HepG2 (cell line): ENCODE results near the gene SKIL. TPM values are rescaled to one million over a fixed set of nuclear protein-coding genes. Genes with fewer than 3 reads are reported as not detected.

Experiments
- AKAP8 ChIP-seq: sonication (generic); formaldehyde crosslinking; IDR thresholded peaks from 2 replicates; pipeline ENCODE4 v1.5.1; 2020; ENCODE audit warnings: mild to moderate bottlenecking, missing genetic modification reagents
- CBFB ChIP-seq: sonication (generic); formaldehyde crosslinking; IDR thresholded peaks from 2 replicates; pipeline ENCODE4 v1.4.0; 2020; ENCODE audit warnings: missing genetic modification reagents
- HDAC2 ChIP-seq: sonication (generic); formaldehyde crosslinking; IDR thresholded peaks from 2 replicates; pipeline ENCODE4 v1.4.0; 2020; ENCODE audit warnings: missing genetic modification reagents
- MAFF ChIP-seq: IDR thresholded peaks from 2 replicates; pipeline ENCODE4 v1.6.1; 2011; ENCODE audit warnings: low read depth, low read length, improper control_type of control experiment
- MAX ChIP-seq: IDR thresholded peaks from 2 replicates; pipeline ENCODE4 v1.6.1; 2012; ENCODE audit warnings: inconsistent platforms
- MED1 ChIP-seq: sonication (generic); formaldehyde crosslinking; IDR thresholded peaks from 2 replicates; pipeline ENCODE4 v1.4.0; 2020; ENCODE audit warnings: missing genetic modification reagents
- MLX ChIP-seq: IDR thresholded peaks from 2 replicates; pipeline ENCODE4 v1.6.1; 2016
- RARA ChIP-seq: IDR thresholded peaks from 2 replicates; pipeline ENCODE4 v1.6.1; 2016; ENCODE audit warnings: missing genetic modification reagents, missing compliant biosample characterization
- RXRB ChIP-seq: IDR thresholded peaks from 2 replicates; pipeline ENCODE4 v1.6.1; 2016; ENCODE audit warnings: borderline replicate concordance, missing genetic modification reagents, missing compliant biosample characterization
- SMARCE1 ChIP-seq: fragments of 450-650 bp; IDR thresholded peaks from 2 replicates; pipeline ENCODE4 v1.6.1; 2017; ENCODE audit warnings: borderline replicate concordance
- SNAPC2 ChIP-seq: sonication (generic); formaldehyde crosslinking; IDR thresholded peaks from 2 replicates; pipeline ENCODE4 v1.8.1; 2022; ENCODE audit warnings: mild to moderate bottlenecking, missing genetic modification reagents
- SOX6 ChIP-seq, 2 experiments: fragments of 450-650 bp in 1 of 2; sonication (generic) in 1 of 2; formaldehyde crosslinking in 1 of 2; IDR thresholded peaks; 2 replicates each; pipeline versions ENCODE4 v1.4.0 to v1.6.1; 2017 to 2020; ENCODE audit warnings: antibody characterized with exemption in 1 of 2, mild to moderate bottlenecking in 1 of 2, missing genetic modification reagents in 1 of 2
- TEAD2 ChIP-seq: sonication (generic); formaldehyde crosslinking; IDR thresholded peaks from 2 replicates; pipeline ENCODE4 v1.9.0; 2021; ENCODE audit warnings: missing genetic modification reagents
- ZBTB25 ChIP-seq: IDR thresholded peaks from 2 replicates; pipeline ENCODE4 v1.6.1; 2018; ENCODE audit warnings: missing genetic modification reagents
- ZFP82 ChIP-seq: sonication (generic); formaldehyde crosslinking; IDR thresholded peaks from 2 replicates; pipeline ENCODE4 v1.5.1; 2020; ENCODE audit warnings: mild to moderate bottlenecking, missing genetic modification reagents, borderline replicate concordance
- ZNF331 ChIP-seq: sonication (generic); formaldehyde crosslinking; IDR thresholded peaks from 2 replicates; pipeline ENCODE4 v1.4.0; 2020; ENCODE audit warnings: missing genetic modification reagents
- ZNF451 ChIP-seq: sonication (generic); formaldehyde crosslinking; IDR thresholded peaks from 2 replicates; pipeline ENCODE4 v1.5.0; 2020; ENCODE audit warnings: mild to moderate bottlenecking, missing genetic modification reagents
- ZNF558 ChIP-seq: sonication (generic); formaldehyde crosslinking; IDR thresholded peaks from 2 replicates; pipeline ENCODE4 v1.9.0; 2022; ENCODE audit warnings: mild to moderate bottlenecking, missing genetic modification reagents, borderline replicate concordance
- ZNF598 ChIP-seq: sonication (generic); formaldehyde crosslinking; IDR thresholded peaks from 2 replicates; pipeline ENCODE4 v1.5.1; 2020; ENCODE audit warnings: mild to moderate bottlenecking, missing genetic modification reagents, borderline replicate concordance
- polyA plus RNA-seq, 8 experiments: library from polyadenylated mRNA; depleted of rRNA in 3 of 8; stranded (reverse) in 7 of 8; unstranded in 1 of 8; fragments of >200 nt; fragmentation: Illumina TruSeq in 4 of 8; extraction: Trizol in 4 of 8; gene quantifications; 2 replicates each; pipeline versions ENCODE4 v1.2.1 to v1.2.3, GENCODE V29; 2011 to 2016; ENCODE audit warnings: low read depth in 4 of 8, missing spikeins in 1 of 8, mixed read lengths in 1 of 8; ENCODE audit not compliant: insufficient read depth in 1 of 8
- total RNA-seq, 5 experiments: library from RNA; depleted of rRNA; stranded (reverse); fragments of >200 nt; fragmentation: Illumina TruSeq; extraction: Trizol; gene quantifications; 2 replicates each; pipeline ENCODE4 v1.2.3, GENCODE V29; 2016; ENCODE audit warnings: low read depth in 1 of 5
- TF ChIP-seq, protein P1 (sequence below): sonication (generic); formaldehyde crosslinking; IDR thresholded peaks from 2 replicates; pipeline ENCODE4 v1.4.0; 2020; ENCODE audit warnings: missing genetic modification reagents, borderline replicate concordance
- TF ChIP-seq, protein P2 (sequence below), 2 experiments: sonication (generic) in 1 of 2; formaldehyde crosslinking in 1 of 2; IDR thresholded peaks; 2 replicates each; pipeline versions ENCODE4 v1.4.0 to v1.6.1; 2016 to 2020; ENCODE audit warnings: borderline replicate concordance in 1 of 2, low read depth in 1 of 2, mild to moderate bottlenecking in 1 of 2, missing genetic modification reagents in 1 of 2

SKIL gene
- total and polyA plus RNA-seq, 2 of the 13 experiments (the other 11 are each of a cell fraction or from before 2014, with no cell fraction given) = 5.2 to 20.7 TPM

DNA sequence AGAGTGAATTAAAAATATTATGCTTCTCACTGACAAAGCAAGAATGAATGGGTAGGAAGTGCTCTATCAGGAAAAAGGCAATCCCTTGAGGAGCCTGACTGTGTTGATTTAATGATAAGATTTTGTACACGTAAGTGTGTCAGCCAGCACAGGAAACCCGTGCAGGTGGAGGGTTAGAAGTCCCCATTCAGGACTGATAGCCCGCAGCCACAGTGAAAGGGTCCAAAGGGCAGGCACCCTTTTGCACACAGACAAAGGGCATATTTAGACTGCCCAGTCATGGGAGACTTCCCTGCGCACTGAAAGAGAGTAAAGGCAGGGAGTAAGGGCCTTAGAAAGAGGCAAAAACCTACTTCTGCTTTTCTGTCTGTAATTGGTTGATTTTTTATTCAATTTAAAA is 26.4 kb upstream of the SKIL start (continued):
- TF ChIP-seq ZNF558 (no peak), RXRB (CRISPR knock-in tag) (peak; percentile 87), AKAP8 (no peak), SMARCE1 (no peak), ZNF598 (CRISPR knock-in tag) (0 out of 2 replicates have a peak, but pooled peaks have one; percentile 6), MLX (CRISPR knock-in tag) (peak; percentile 78), HDAC2 (CRISPR knock-in tag) (peak; percentile 93), MAX (peak; percentile 48; the same call in 1 of the 2 replicates), MAFF (0 out of 2 replicates have a peak, but pooled peaks have one; percentile 42), RARA (CRISPR knock-in tag) (peak; percentile 91), SOX6 (IDR thresholded peaks at IDR 0.05) (no peak), SOX6 (CRISPR knock-in tag; IDR thresholded peaks at IDR 0.05) (peak; percentile 84), ZFP82 (CRISPR knock-in tag) (no peak), SNAPC2 (CRISPR knock-in tag) (peak; percentile 73; the same call in 1 of the 2 replicates), MED1 (CRISPR knock-in tag) (peak; percentile 81), CBFB (0 out of 2 replicates have a peak, but pooled peaks have one; percentile 45), ZNF331 (CRISPR knock-in tag) (peak; percentile 80), ZBTB25 (CRISPR knock-in tag) (peak; percentile 42; the same call in 1 of the 2 replicates), TEAD2 (CRISPR knock-in tag) (no peak), ZNF451 (CRISPR knock-in tag) (no peak)
- TF ChIP-seq, protein P1, sequence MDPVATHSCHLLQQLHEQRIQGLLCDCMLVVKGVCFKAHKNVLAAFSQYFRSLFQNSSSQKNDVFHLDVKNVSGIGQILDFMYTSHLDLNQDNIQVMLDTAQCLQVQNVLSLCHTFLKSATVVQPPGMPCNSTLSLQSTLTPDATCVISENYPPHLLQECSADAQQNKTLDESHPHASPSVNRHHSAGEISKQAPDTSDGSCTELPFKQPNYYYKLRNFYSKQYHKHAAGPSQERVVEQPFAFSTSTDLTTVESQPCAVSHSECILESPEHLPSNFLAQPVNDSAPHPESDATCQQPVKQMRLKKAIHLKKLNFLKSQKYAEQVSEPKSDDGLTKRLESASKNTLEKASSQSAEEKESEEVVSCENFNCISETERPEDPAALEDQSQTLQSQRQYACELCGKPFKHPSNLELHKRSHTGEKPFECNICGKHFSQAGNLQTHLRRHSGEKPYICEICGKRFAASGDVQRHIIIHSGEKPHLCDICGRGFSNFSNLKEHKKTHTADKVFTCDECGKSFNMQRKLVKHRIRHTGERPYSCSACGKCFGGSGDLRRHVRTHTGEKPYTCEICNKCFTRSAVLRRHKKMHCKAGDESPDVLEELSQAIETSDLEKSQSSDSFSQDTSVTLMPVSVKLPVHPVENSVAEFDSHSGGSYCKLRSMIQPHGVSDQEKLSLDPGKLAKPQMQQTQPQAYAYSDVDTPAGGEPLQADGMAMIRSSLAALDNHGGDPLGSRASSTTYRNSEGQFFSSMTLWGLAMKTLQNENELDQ (CRISPR knock-in tag) = no peak
- TF ChIP-seq, protein P2, sequence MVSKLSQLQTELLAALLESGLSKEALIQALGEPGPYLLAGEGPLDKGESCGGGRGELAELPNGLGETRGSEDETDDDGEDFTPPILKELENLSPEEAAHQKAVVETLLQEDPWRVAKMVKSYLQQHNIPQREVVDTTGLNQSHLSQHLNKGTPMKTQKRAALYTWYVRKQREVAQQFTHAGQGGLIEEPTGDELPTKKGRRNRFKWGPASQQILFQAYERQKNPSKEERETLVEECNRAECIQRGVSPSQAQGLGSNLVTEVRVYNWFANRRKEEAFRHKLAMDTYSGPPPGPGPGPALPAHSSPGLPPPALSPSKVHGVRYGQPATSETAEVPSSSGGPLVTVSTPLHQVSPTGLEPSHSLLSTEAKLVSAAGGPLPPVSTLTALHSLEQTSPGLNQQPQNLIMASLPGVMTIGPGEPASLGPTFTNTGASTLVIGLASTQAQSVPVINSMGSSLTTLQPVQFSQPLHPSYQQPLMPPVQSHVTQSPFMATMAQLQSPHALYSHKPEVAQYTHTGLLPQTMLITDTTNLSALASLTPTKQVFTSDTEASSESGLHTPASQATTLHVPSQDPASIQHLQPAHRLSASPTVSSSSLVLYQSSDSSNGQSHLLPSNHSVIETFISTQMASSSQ (IDR thresholded peaks at IDR 0.05; ENCODE audit: low read depth) = no peak
- TF ChIP-seq, protein P2 (CRISPR knock-in tag; IDR thresholded peaks at IDR 0.05; ENCODE audit: borderline replicate concordance) = peak; percentile 46; the same call in 1 of the 2 replicates
